Upper lobe of right lung (tissue), 1 donor: Measurements from ENCODE around the gene SIK3. TPM values are rescaled to one million over a fixed set of nuclear protein-coding genes. Genes with fewer than 3 reads are reported as not detected.
A peak's percentile ranks its signal among the peaks of the same experiment; 100 is the strongest.

Experiments used
- ATAC-seq: fragments of 200-7000 bp; cut with Tn5 transposase; one replicate; pipeline ENCODE4 v1.9.1; 2020; ENCODE audit warnings: mild to moderate bottlenecking, moderate library complexity
- DNase-seq: peaks from one replicate; pipeline ENCODE4 v3.0.0-alpha.2; 2020
- H3K27ac ChIP-seq: fragments of 200-600 bp; one replicate; pipeline ENCODE4 v1.8.0; 2022
- H3K27me3 ChIP-seq: fragments of 200-600 bp; one replicate; pipeline ENCODE4 v1.8.0; 2022; ENCODE audit warnings: mild to moderate bottlenecking
- H3K36me3 ChIP-seq: fragments of 200-600 bp; one replicate; pipeline ENCODE4 v1.8.0; 2022
- H3K4me1 ChIP-seq: fragments of 200-600 bp; one replicate; pipeline ENCODE4 v1.8.0; 2022
- H3K4me3 ChIP-seq: fragments of 200-600 bp; one replicate; pipeline ENCODE4 v1.8.0; 2022; ENCODE audit warnings: mild to moderate bottlenecking
- H3K9me3 ChIP-seq: fragments of 200-600 bp; one replicate; pipeline ENCODE4 v1.8.0; 2022
- CTCF ChIP-seq: fragments of 200-600 bp; IDR thresholded peaks from one replicate; pipeline ENCODE4 v1.8.0; 2022; ENCODE audit warnings: antibody characterized with exemption
- intact Hi-C: fragments of 100-400 bp; cut with DNase I; formaldehyde crosslinking; loops from one replicate; pipeline ENCODE4 v1.11.0; 2022
- total RNA-seq: library from RNA; stranded (reverse); fragmentation: NEBNext Ultra II Directional; extraction: Animal tissue kit (Norgen Biotek cat#: 25700); gene quantifications from one replicate; pipeline ENCODE4 v1.2.1, GENCODE V29; 2021
- donor health status: DM: no; HTN: yes; CAD: no; lungs with severe emphysema.

The SIK3 gene
- total RNA-seq, 1 donor from 2014 or later = 37.1 TPM

GRCh38 chr11:116955548-116955947, 142.7 kb downstream of the SIK3 start:
- ATAC-seq = no peak
- H3K4me3 ChIP-seq = no peak overlapping the region
- no peak for TF ChIP-seq CTCF
- H3K36me3 ChIP-seq = peaks cover 18% of the 10 kb centered on the region
- DNase-seq = no peak
- no peak overlapping the region for H3K27ac ChIP-seq
- intact Hi-C loops = no loop called here
- H3K27me3 ChIP-seq = no peaks in the 10 kb centered on the region
- no peaks in the 10 kb centered on the region for H3K4me1 ChIP-seq
- no peaks in the 10 kb centered on the region for H3K9me3 ChIP-seq

GRCh38 chr11:116953530-116954285, 144.5 kb downstream of the SIK3 start:
- Histone ChIP-seq H3K4me3 (no peak overlapping the region), H3K9me3 (no peaks in the 10 kb centered on the region), H3K27me3 (no peaks in the 10 kb centered on the region), H3K4me1 (no peaks in the 10 kb centered on the region), H3K27ac (no peak overlapping the region), H3K36me3 (peaks cover 34% of the 10 kb centered on the region)
- ATAC-seq = no peak
- TF ChIP-seq CTCF = no peak
- DNase-seq = no peak
- intact Hi-C loops = no loop called here

GRCh38 chr11:116951762-116952161, 146.5 kb downstream of the SIK3 start:
- TF ChIP-seq CTCF = no peak
- intact Hi-C loops = no loop called here
- no peak for ATAC-seq

GRCh38 chr11:116950210-116950609, 148.0 kb downstream of the SIK3 start:
- DNase-seq (no peak), ATAC-seq (no peak)
- TF ChIP-seq CTCF = no peak
- no peaks in the 10 kb centered on the region for H3K27me3 ChIP-seq
- intact Hi-C loops = no loop called here
- H3K36me3 ChIP-seq = peaks cover 28% of the 10 kb centered on the region
- H3K4me3 ChIP-seq = no peak overlapping the region
- H3K9me3 ChIP-seq = no peaks in the 10 kb centered on the region
- H3K4me1 ChIP-seq = no peaks in the 10 kb centered on the region
- no peak overlapping the region for H3K27ac ChIP-seq

More at GRCh38 chr11:116951762-116952161, 146.5 kb downstream of the SIK3 start:
- Histone ChIP-seq H3K27ac (no peak overlapping the region), H3K27me3 (no peaks in the 10 kb centered on the region), H3K4me1 (no peaks in the 10 kb centered on the region), H3K4me3 (no peak overlapping the region), H3K36me3 (peaks cover 34% of the 10 kb centered on the region), H3K9me3 (no peaks in the 10 kb centered on the region)
- no peak for DNase-seq

- DNase-seq (no peak), ATAC-seq (peak; percentile 60)
- Histone ChIP-seq H3K27ac (no peak overlapping the region), H3K36me3 (peaks cover 22% of the 10 kb centered on the region), H3K9me3 (no peaks in the 10 kb centered on the region), H3K4me3 (no peak overlapping the region), H3K27me3 (no peaks in the 10 kb centered on the region), H3K4me1 (no peaks in the 10 kb centered on the region)
- no peak for TF ChIP-seq CTCF
- intact Hi-C loops = no loop called here
Measured at GRCh38 chr11:116948391-116948790, 149.8 kb downstream of the SIK3 start.

- ATAC-seq (no peak), DNase-seq (no peak)
- Histone ChIP-seq H3K9me3 (no peaks in the 10 kb centered on the region), H3K4me3 (no peak overlapping the region), H3K4me1 (no peaks in the 10 kb centered on the region), H3K27me3 (no peaks in the 10 kb centered on the region), H3K36me3 (peaks cover 20% of the 10 kb centered on the region), H3K27ac (no peak overlapping the region)
- TF ChIP-seq CTCF = no peak
- intact Hi-C loops = no loop called here
Measured at GRCh38 chr11:116946414-116946813, 151.8 kb downstream of the SIK3 start.
